GM12873 (cell line): Measurements from ENCODE around the gene APC.

ENCODE experiments used
- TF ChIP-seq, protein P1 (sequence below): IDR thresholded peaks from 2 replicates; pipeline ENCODE4 v1.5.1; 2012; ENCODE audit warnings: low read depth, mild to moderate bottlenecking, moderate library complexity, low read length, control low read depth; ENCODE audit not compliant: insufficient read depth; ENCODE audit errors: missing control alignments

Gene APC

DNA sequence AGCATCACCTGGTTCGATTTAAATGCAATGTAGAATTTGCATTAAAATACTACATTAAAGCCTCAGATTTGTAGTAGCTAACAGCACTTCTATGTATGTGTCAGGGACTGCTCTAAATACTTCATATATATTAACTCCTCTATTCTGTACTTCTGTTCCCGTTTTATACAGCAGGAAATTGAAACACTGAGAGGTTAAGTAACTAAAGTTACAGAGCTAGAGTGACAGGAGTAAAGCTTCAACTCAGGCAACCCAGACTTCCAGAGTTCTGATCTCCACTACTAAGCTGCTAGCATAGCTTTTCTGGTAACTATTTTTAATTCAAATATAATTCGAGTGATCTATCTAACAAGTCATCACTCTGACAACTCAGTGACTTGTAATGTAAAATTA lies 619 bp upstream of the APC start:
- TF ChIP-seq, protein P1, sequence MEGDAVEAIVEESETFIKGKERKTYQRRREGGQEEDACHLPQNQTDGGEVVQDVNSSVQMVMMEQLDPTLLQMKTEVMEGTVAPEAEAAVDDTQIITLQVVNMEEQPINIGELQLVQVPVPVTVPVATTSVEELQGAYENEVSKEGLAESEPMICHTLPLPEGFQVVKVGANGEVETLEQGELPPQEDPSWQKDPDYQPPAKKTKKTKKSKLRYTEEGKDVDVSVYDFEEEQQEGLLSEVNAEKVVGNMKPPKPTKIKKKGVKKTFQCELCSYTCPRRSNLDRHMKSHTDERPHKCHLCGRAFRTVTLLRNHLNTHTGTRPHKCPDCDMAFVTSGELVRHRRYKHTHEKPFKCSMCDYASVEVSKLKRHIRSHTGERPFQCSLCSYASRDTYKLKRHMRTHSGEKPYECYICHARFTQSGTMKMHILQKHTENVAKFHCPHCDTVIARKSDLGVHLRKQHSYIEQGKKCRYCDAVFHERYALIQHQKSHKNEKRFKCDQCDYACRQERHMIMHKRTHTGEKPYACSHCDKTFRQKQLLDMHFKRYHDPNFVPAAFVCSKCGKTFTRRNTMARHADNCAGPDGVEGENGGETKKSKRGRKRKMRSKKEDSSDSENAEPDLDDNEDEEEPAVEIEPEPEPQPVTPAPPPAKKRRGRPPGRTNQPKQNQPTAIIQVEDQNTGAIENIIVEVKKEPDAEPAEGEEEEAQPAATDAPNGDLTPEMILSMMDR: no peak

DNA sequence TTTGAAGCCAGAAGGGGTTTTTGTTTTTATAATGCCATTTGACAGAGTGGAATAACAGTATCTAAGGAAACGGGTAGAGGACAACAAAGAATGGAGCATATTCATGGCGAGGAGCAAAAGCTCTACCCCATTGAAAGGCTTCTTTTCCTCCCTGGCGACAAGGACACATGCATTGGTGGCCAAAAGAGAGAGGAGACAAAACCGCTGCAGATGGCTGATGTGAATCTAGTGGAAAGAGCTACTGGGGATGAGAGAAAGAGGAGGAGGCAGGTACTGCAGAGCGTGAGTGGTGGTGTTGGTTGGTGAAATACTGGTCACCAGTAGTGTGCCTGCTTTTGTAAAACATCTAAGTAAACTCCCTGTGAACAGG lies 491 bp downstream of the APC start:
- TF ChIP-seq, protein P1: peak; percentile 11

- TF ChIP-seq, protein P1: no peak
Observed at GRCh38 chr5:112742424-112742823, 4.7 kb downstream of the APC start.

DNA sequence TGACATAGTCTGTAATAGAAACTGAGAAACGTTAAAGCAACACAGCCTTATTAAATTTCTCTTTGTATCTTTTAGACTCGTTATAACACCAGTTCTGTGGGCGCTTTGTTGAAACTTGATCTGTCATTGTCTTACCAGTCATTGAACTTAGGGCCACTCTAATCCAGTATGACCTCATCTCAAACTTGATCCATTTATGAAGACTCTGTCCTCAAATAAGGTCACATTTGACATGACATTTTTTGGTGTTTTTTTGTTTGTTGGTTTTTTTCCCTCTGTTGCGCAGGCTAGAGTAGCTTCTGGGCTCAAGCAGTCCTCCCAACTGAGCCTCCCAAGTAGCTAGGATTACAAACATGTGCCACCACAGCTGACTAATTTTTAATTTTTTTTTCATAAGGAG lies 5.9 kb downstream of the APC start:
- TF ChIP-seq, protein P1: no peak

DNA sequence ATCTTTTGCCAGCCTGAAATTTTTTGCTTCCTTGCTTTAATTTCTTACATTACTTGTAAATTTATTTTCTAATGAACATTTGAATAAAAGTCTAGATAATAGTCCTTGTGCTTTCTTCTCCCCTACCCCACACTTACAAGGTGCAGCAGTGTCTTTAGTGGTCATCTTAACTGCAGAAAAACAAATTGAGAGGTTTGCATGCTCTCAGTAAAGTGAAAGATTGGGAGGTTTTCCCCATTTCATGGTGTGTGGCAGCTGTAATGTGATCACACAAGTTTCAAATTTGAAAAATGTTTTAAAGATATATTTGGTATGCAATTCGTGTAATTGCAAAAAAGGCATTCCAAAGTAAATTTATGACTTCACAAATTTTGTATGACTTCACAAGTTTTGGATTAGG lies 14.7 kb downstream of the APC start:
- TF ChIP-seq, protein P1: no peak

GRCh38 chr5:112755703-112756102 lies 18.0 kb downstream of the APC start:
- TF ChIP-seq, protein P1: no peak

DNA sequence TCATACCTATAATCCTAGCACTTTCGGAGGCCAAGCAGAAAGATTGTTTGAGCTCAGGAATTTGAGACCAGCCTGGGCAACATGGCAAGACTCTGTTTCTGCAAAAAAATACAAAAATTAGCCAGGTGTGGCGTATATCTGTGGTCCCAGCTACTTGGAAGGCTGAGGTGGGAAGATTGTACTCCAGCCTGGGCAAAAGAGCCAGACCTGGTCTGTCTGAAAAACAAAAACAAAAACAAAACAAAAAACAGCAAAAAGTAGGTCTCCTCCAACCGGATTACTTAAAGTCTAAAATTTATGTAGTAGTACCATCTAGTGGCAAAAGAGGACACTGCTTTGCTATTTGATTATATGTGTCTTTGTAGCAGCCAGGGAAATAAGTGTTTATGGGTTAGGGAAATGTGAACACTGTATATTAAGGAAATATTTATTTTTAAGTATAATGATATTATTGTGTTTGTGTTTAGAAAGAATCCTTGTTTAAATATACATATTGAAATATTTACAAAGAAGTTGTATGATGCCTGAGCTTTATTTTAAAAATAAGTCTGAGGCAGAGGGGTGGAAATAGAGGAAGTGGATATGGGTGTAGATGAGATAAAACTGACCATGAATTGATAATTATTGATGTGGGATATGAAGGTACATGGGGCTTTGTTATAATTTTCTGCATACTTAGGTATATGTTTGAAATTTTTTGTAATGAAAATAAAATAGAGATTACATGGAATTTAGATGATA lies 20.0 kb downstream of the APC start:
- TF ChIP-seq, protein P1: peak; percentile 60
